GM13977 (cell line): ENCODE measurements around the gene ABHD15.
A peak's percentile ranks its signal among the peaks of the same experiment; 100 is the strongest.

Source experiments
- DNase-seq: peaks from one replicate; pipeline ENCODE4 v3.0.0; 2012; ENCODE audit warnings: low spot score
- CTCF ChIP-seq: IDR thresholded peaks from 2 replicates; pipeline ENCODE4 v1.5.1; 2012; ENCODE audit warnings: mild to moderate bottlenecking, control low read depth; ENCODE audit not compliant: insufficient read depth; ENCODE audit errors: extremely low read depth, missing control alignments
- in situ Hi-C: fragments of 300-500 bp; cut with MboI; formaldehyde crosslinking; loops from one replicate; pipeline ENCODE4 v1.12.0; 2022; ENCODE audit warnings: low sequenced_read_pairs, low pct_unique_long_range_greater_than_20kb, mixed read lengths, inconsistent platforms; ENCODE audit not compliant: unreplicated experiment

The ABHD15 gene

GRCh38 chr17:29567554-29568330, 905 bp upstream of the ABHD15 start:
- peak; percentile 92 for DNase-seq
- in situ Hi-C loops = no loop called here
- TF ChIP-seq CTCF = peak; percentile 51

GRCh38 chr17:29567304-29567553, 392 bp upstream of the ABHD15 start:
- in situ Hi-C loops = no loop called here
- DNase-seq = no peak
- no peak for TF ChIP-seq CTCF

DNA sequence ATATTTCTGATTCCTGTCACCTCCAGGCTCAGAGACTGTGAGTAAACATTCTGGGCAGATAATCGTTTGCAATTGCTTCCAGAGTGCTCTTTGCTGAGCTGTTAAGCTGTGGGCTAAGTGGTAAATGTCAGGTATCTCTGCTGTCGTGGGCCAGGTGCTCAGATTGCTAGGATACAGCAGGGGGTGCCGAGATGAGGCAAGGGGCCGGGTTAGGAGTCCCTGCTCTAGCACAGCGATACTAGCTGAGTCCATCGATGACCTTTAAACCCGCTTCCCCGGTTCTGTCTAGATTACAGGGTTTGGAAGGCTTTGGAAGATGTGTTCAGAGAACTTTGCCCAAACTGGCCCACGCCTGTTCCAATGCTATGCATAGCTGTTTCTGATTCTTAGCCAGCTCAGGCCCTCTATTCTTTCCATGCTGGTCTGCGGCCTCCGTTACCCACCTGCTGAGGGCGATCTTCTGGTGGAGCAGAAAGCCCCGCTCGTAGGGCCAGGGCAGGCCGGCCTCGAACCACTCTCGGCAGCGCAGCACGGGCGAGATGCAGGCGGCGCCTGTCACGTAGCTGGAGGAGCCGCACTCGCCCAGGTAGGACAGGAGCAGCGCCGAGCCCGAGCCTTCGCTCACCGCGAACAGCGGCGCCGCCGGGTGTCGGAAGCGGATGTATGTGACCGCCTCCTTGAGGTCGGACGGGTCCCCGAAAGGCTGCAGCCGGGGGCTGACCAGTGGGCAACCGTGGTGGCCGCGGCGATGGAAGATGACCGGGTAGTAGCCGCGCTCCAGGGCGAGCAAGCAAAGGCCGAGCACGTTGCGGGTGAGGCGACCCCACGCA, 979 bp downstream of the ABHD15 start:
- in situ Hi-C loops = no loop called here
- DNase-seq = peak; percentile 73
- peak; percentile 25 for TF ChIP-seq CTCF

- in situ Hi-C loops = no loop called here
- TF ChIP-seq CTCF = no peak
Measured at GRCh38 chr17:29563816-29564215, 3.0 kb downstream of the ABHD15 start.

DNA sequence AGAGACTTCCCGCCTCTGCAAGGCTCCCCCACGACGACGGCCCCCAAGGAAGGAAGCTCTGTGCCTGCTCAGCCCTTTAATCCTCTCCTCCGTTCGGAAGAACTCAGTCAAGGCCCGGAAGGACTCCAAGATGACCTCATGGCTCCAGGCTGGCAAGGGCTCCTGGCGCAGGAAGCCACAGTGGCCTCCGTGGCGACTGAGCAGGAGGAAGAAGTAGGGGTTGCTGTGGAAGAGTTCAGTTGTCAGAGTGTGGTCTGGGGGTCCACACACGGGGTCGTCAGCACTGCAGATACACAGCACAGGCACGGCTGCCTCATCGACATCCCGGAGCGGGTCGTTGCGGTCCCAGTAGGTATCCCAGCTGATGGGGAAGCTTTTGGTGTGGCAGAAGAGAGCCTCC, 4.2 kb downstream of the ABHD15 start:
- in situ Hi-C loops = no loop called here
- no peak for DNase-seq

More at GRCh38 chr17:29563816-29564215, 3.0 kb downstream of the ABHD15 start:
- DNase-seq = no peak

More for the DNA sequence above, 4.2 kb downstream of the ABHD15 start:
- TF ChIP-seq CTCF = no peak
